Measurements from ENCODE around the gene TMX2. TPM values are rescaled to one million over a fixed set of nuclear protein-coding genes. Genes with fewer than 3 reads are reported as not detected.

Gene TMX2
- total and polyA plus RNA-seq, 9 of the 15 experiments (the other 6 are each of a cell fraction or from before 2014, with no cell fraction given): 176 to 433 (median 227) TPM

- peak; percentile 85; the same call in 1 of the 2 replicates for TF ChIP-seq ZNF609 (CRISPR knock-in tag; IDR thresholded peaks at IDR 0.05; ENCODE audit: borderline replicate concordance)
- TF ChIP-seq THAP7 (CRISPR knock-in tag; IDR thresholded peaks at IDR 0.05): no peak; the same call in none of the 2 replicates
- TF ChIP-seq ESRRA (IDR thresholded peaks at IDR 0.05; ENCODE audit: borderline replicate concordance, low read depth): peak; percentile 90
- peak; percentile 67 to 73; a peak in 2 of 4 replicates for TF ChIP-seq UBTF (IDR thresholded peaks at IDR 0.05; ENCODE audit: borderline replicate concordance in 1 of 2, low read depth in 2 of 2, low read length in 2 of 2)
- TF ChIP-seq TAF1 (IDR thresholded peaks at IDR 0.05; ENCODE audit: control insufficient read depth, extremely low read depth, insufficient read depth, low read length, severe bottlenecking): peak; percentile 88
- peak; percentile 52; the same call in 1 of the 2 replicates for TF ChIP-seq ATF1 (CRISPR knock-in tag; IDR thresholded peaks at IDR 0.05)
- peak; percentile 91 for TF ChIP-seq ATF1 (tag; IDR thresholded peaks at IDR 0.05)
- peak; percentile 64 for TF ChIP-seq SOX6 (IDR thresholded peaks at IDR 0.05)
- TF ChIP-seq POLR2A (conservative IDR thresholded peaks at IDR 0.05): peak; percentile 89
- TF ChIP-seq ZBTB2 (IDR thresholded peaks at IDR 0.05): peak; percentile 98
- 0 out of 2 replicates have a peak, but pooled peaks have one; percentile 4 for TF ChIP-seq RNF2 (IDR thresholded peaks at IDR 0.05)
- TF ChIP-seq MAFG (tag; conservative IDR thresholded peaks at IDR 0.05): no peak
- peak; percentile 85; the same call in 1 of the 2 replicates for TF ChIP-seq ZNF197 (CRISPR knock-in tag; IDR thresholded peaks at IDR 0.05; ENCODE audit: low read depth)
- TF ChIP-seq ZBTB33 (CRISPR knock-in tag; IDR thresholded peaks at IDR 0.05): peak; percentile 26; the same call in 1 of the 2 replicates
- peak; percentile 47 for TF ChIP-seq PHF20 (IDR thresholded peaks at IDR 0.05; ENCODE audit: partially characterized antibody)
- no peak for TF ChIP-seq YBX1 (IDR thresholded peaks at IDR 0.05)
- TF ChIP-seq NCOA1 (IDR thresholded peaks at IDR 0.05; ENCODE audit: low read depth): peak; percentile 64; the same call in 1 of the 2 replicates
Observed at GRCh38 chr11:57667736-57668433, 44.5 kb upstream of the TMX2 start, which contains the start of gene ZDHHC5 (continued).
